Measurements from ENCODE around the gene DNAH12.
"Not testable (repeated sequence)": the region's sequence is repeated elsewhere in the genome, so short reads cannot be mapped to it uniquely, and the experiment has no call there.

The DNAH12 gene

DNA sequence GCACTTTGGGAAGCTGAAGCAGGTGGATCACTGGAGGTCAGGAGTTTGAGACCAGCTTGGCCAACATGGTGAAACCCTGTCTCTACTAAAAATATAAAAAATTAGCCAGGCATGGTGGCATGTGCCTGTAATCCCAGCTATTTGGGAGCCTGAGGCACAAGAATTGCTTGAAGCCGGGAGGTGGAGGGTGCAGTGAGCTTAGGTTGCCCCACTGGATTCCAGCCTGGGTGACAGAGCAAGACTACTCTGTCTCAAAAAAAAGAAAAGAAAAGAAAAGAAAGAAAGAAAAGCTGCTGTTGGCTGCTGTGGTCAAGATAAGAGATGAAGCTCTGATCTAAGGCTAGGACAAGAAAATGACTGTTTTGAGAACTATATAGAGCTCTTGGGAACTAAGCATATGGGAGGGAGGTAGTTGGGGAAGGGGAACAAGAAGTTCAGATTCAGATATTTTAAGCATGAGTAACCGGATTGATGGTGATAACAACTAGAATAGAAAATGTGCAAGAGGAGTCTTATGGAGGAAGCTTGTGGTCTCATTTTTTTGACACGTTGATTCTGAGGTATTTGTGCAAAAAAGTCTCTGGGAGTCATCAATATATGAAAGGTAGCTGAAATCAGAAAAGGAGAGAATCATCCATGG, 25.7 kb downstream of the DNAH12 start:
- DNase-seq = peak; percentile 51

GRCh38 chr3:57512166-57512565, 32.0 kb downstream of the DNAH12 start:
- peak; percentile 25 for DNase-seq

DNA sequence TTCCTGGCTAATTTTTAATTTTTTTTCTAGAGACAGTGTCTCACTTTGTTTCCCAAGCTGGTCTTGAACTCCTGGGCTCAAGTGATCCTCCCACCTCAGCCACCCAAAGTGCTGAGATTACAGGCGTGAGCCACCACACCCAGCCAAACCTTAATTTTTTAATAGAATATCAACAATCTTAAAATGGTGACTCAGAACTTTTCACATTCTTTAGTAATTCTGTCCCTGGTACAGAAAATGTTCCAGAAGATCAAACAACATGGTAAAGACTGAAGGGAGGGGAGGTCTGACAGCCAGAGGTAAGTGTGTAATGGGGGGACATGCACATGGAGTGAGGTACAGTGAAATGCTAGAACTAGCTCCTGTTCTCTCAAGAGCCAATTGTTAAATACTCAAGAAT, 38.2 kb downstream of the DNAH12 start:
- DNase-seq = no peak

GRCh38 chr3:57500506-57500905, 43.6 kb downstream of the DNAH12 start:
- no peak for DNase-seq

GRCh38 chr3:57497904-57498303, 46.2 kb downstream of the DNAH12 start:
- no peak for DNase-seq

DNA sequence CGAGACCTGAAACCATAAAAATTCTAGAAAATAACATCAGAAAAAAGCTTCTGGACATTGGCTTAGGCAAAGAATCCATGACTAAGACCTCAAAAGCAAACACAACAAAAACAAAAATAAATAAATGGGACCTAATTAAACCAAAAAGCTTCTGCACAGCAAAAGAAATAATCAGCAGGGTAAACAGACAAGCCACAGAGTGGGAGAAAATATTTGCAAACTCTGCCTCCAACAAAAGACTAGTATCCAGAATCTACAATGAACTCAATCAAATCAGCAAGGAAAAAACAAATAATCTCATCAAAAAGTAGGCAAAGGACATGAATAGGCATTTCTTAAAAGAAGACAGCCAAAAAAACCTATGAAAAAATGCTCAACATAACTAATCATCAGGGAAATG, 59.6 kb downstream of the DNAH12 start:
- no peak for DNase-seq

GRCh38 chr3:57477193-57477592, 67.0 kb downstream of the DNAH12 start:
- not testable (repeated sequence) for DNase-seq

- DNase-seq = peak; percentile 1
Observed at GRCh38 chr3:57464801-57465200, 79.3 kb downstream of the DNAH12 start.

- no peak for DNase-seq
Observed at GRCh38 chr3:57464011-57464410, 80.1 kb downstream of the DNAH12 start.

DNA sequence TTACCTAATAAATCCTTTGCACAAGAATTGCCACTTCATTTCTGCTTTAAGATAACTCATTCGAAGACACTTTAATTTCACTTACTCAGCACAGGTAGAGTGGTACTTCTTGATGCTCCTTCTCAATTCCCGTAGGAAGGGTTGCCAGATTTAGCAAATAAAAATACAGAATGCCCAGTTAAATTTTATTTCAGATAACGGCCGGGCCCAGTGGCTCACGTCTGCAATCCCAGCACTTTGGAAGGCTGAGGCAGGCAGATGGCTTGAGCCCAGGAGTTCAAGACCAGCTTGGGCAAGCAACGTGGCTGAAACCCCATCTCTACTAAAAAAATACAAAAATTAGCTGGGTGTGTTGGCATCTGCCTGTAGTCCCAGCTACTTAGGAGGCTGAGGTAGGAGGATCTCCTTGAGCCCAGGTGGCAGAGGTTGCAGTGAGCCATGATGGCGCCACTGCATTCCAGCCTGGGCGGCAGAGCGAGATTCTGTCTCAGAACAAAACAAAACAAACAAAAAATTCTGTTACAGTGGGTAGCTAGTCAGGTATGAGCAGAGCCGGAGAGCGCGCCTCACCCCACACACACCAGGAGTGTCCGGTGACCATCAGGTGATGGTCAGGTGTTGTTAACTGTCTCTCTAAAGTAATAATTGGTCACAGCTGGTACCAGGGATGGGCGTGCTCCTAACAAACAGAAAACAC, 92.8 kb downstream of the DNAH12 start:
- DNase-seq = no peak

GRCh38 chr3:57449276-57449847, 94.8 kb downstream of the DNAH12 start:
- not testable (repeated sequence) for DNase-seq

GRCh38 chr3:57448489-57448888, 95.7 kb downstream of the DNAH12 start:
- DNase-seq = not testable (repeated sequence)

GRCh38 chr3:57446318-57446841, 97.8 kb downstream of the DNAH12 start:
- peak; percentile 47 for DNase-seq

- no peak for DNase-seq
Observed at GRCh38 chr3:57444469-57444868, 99.7 kb downstream of the DNAH12 start.

DNA sequence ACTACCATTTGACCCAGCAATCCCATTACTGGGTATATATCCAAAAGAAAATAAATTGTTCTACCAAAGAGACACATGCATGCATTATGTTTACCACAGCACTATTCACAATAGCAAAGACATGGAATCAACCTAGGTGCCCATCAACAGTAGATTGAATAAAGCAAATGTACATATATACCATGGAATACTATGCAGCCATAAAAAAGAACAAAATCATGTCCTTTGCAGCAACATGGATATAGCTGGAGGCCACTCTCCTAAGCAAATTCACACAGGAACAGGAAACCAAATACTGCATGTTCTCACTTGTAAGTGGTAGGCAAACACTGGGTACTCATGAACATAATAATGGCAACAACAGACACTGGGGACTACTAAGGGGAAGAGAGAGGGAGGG, 104.0 kb downstream of the DNAH12 start:
- DNase-seq = not testable (repeated sequence)

GRCh38 chr3:57438460-57438859, 105.7 kb downstream of the DNAH12 start:
- DNase-seq = not testable (repeated sequence)

- DNase-seq = no peak
Observed at GRCh38 chr3:57436195-57436761, 107.9 kb downstream of the DNAH12 start.

DNA sequence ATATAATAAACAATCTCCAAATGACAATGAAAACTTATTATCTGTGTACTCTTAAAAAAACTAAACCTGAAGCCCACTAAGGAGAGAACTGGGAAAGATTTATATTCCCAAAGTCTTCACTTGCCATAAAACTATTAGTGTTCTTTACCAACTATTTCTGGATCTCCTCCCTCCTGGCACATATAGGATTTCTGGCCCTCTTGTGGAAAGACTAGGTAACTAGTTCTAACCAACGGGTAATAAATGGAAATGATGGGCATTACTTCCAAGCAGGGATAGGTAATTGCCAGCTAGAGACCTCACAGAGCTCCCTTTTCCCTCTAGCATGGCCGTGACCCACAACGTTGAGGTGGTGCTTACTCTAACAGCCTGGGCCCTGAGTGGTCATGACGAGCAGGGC, 110.1 kb downstream of the DNAH12 start:
- peak; percentile 10 for DNase-seq

DNA sequence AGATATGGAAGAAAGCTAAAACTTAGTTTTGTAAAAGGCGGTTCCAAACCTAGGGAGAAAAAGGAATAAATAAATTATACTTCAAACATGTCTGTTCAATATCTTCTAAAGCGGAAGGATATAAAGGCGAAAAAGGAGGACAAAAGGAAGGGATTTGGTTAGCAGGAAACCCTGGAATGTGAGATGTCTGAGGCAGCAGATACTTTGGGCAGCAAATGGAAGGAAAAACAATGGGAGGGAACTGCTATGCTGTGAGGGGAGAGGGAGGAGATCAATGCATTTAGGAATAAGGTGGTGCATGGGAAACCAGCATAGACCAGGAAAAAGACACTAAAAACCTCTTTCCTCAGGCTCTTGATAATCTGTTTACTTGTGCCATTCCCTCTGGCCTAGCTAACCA, 120.8 kb downstream of the DNAH12 start:
- no peak for DNase-seq

DNA sequence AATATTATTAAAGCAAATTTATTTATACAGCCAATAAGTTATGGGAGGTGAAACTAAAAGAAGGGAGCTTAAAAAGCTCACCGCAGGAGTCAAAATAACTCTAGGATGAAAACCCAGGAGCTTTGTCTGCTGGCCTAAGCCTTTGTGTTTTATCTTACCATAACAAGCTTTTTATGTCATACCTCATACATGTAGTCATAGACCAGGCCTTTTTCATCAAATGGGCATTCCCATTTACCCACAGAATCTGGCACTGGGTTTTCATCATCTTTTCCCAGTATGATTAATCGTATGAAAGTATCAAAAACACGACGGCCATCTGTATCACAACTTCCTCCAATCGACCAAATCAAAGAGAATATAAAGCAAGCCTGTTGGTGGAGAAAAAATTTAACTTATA, 122.8 kb downstream of the DNAH12 start:
- DNase-seq = peak; percentile 8

GRCh38 chr3:57420001-57420400, 124.1 kb downstream of the DNAH12 start:
- DNase-seq = no peak

GRCh38 chr3:57411715-57412114, 132.4 kb downstream of the DNAH12 start:
- DNase-seq = no peak

DNA sequence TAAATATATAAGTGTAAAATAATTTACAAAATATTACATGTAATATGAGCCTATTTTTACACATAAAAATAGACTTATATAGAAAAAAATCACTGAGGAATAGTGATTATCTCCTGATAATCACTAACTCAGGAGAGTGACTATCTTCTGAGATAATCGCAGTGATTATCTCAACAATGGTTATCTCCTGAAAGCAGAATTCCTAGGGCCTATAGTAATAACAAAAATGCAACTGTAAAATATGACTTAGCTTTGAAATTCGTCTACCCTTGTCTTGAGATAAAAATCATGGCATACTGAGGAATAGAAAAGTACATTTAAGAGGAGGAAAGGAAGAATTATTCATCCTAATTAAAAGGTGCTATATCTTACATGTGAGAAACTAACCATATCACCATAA, 134.7 kb downstream of the DNAH12 start:
- DNase-seq = no peak

DNA sequence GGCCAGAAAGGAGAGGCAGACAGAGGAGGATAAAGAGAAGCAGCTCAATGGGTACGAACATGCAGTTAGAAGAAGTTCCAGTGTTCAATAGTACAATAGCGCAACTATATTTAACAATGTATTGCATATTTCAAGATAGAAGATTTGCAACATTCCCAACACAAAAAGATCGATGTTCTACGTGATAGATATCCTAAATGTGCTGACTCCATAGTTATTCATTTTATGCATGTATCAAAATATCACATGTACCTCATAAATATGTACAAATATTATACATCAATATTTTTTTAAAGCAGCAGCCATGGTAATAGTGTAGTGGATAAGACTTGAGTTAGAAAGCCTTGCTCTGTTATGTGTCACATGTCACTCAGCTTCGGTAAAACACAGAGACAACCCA, 141.5 kb downstream of the DNAH12 start:
- DNase-seq = no peak

Data from fibroblast of upper back skin (primary cell).